Gastrocnemius medialis (tissue), 4 donors: ENCODE data around the gene CHCHD6.

Experiments
- CTCF ChIP-seq, 5 experiments: fragments of 450-650 bp in 3 of 5; fragments of 200-600 bp in 2 of 5; sonication (generic) in 2 of 5; IDR thresholded peaks in 4 of 5; conservative IDR thresholded peaks in 1 of 5; 1 replicate in 4 of 5; 2 replicates in 1 of 5; pipeline ENCODE4 v1.5.1; 2016 to 2019; ENCODE audit warnings: antibody characterized with exemption in 5 of 5, mild to moderate bottlenecking in 3 of 5, moderate library complexity in 3 of 5
- POLR2A ChIP-seq, 2 donors: fragments of 450-650 bp; IDR thresholded peaks; one replicate each; pipeline ENCODE4 v1.6.1; 2017; ENCODE audit warnings: antibody characterized with exemption in 2 of 2, mild to moderate bottlenecking in 2 of 2, moderate library complexity in 2 of 2

GRCh38 chr3:126896968-126897367 lies 192.9 kb downstream of the CHCHD6 start:
- no peak for TF ChIP-seq CTCF (IDR thresholded peaks at IDR 0.05 in 4 of 5, conservative IDR thresholded peaks at IDR 0.05 in 1 of 5)
- TF ChIP-seq POLR2A (IDR thresholded peaks at IDR 0.05), result no peak
